GM12891 (cell line): ENCODE measurements around the gene NKX2-4.
"Not testable (repeated sequence)": the region's sequence is repeated elsewhere in the genome, so short reads cannot be mapped to it uniquely, and the experiment has no call there.

ENCODE experiments used
- POLR2A ChIP-seq: IDR thresholded peaks from 2 replicates; pipeline ENCODE4 v1.6.1; 2011; ENCODE audit warnings: low read depth, low read length, control low read depth
- POLR2AphosphoS5 ChIP-seq: IDR thresholded peaks from 2 replicates; pipeline ENCODE4 v1.6.1; 2011; ENCODE audit warnings: low read depth, low read length, control low read depth

GRCh38 chr20:21423712-21424111 lies 26.4 kb upstream of the NKX2-4 start:
- TF ChIP-seq POLR2A, POLR2AphosphoS5: not testable (repeated sequence)
